ENCODE measurements around the gene PSMA5.

- TF ChIP-seq POLR2A (IDR thresholded peaks at IDR 0.05) = no peak
- TF ChIP-seq, protein P1, sequence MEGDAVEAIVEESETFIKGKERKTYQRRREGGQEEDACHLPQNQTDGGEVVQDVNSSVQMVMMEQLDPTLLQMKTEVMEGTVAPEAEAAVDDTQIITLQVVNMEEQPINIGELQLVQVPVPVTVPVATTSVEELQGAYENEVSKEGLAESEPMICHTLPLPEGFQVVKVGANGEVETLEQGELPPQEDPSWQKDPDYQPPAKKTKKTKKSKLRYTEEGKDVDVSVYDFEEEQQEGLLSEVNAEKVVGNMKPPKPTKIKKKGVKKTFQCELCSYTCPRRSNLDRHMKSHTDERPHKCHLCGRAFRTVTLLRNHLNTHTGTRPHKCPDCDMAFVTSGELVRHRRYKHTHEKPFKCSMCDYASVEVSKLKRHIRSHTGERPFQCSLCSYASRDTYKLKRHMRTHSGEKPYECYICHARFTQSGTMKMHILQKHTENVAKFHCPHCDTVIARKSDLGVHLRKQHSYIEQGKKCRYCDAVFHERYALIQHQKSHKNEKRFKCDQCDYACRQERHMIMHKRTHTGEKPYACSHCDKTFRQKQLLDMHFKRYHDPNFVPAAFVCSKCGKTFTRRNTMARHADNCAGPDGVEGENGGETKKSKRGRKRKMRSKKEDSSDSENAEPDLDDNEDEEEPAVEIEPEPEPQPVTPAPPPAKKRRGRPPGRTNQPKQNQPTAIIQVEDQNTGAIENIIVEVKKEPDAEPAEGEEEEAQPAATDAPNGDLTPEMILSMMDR (IDR thresholded peaks at IDR 0.05) = no peak
These were observed 69.3 kb downstream of the PSMA5 start for GRCh38 chr1:109356915-109357314.
